Measurements from ENCODE around the gene IL13.

GRCh38 chr5:132662925-132663770, 5.2 kb downstream of the IL13 start:
- TF ChIP-seq POLR2A (IDR thresholded peaks at IDR 0.05) (no peak), CTCF (IDR thresholded peaks at IDR 0.05) (no peak), POLR2AphosphoS5 (IDR thresholded peaks at IDR 0.05) (no peak), EP300 (IDR thresholded peaks at IDR 0.05) (no peak)

Data from sigmoid colon (tissue), 4 donors.